ENCODE results near the gene RWDD1. TPM values are rescaled to one million over a fixed set of nuclear protein-coding genes. Genes with fewer than 3 reads are reported as not detected.
"Not testable (repeated sequence)": the region's sequence is repeated elsewhere in the genome, so short reads cannot be mapped to it uniquely, and the experiment has no call there.

The RWDD1 gene
- total RNA-seq, 1 donor: 16.2 TPM

- not testable (repeated sequence) for DNase-seq (ENCODE audit: low read depth in 2 of 3, low spot score in 2 of 3)
Measured at GRCh38 chr6:116603916-116604315, 32.6 kb downstream of the RWDD1 start.

- not testable (repeated sequence) for DNase-seq (ENCODE audit: low read depth in 2 of 3, low spot score in 2 of 3)
Measured at GRCh38 chr6:116604868-116605267, 33.6 kb downstream of the RWDD1 start.

DNA sequence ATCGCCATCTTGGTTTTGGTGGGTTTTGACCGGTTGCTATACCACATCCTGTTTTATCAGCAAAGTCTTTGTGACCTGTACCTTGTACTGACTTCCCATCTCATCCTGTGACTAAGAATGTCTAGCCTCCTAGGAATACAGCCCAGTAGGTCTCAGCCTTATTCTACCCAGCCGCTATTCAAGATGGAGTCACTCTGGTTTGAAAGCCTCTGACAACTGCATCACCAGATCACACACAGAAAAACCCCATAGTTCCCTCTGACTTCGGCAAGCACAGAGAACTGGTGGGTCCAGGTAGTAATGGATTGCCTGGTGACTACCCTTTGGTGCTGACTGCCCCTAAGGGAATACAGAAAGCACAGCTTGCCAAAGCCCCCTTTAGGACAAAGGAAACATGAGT, 34.6 kb downstream of the RWDD1 start:
- no peak for DNase-seq (ENCODE audit: low read depth in 2 of 3, low spot score in 2 of 3)

DNA sequence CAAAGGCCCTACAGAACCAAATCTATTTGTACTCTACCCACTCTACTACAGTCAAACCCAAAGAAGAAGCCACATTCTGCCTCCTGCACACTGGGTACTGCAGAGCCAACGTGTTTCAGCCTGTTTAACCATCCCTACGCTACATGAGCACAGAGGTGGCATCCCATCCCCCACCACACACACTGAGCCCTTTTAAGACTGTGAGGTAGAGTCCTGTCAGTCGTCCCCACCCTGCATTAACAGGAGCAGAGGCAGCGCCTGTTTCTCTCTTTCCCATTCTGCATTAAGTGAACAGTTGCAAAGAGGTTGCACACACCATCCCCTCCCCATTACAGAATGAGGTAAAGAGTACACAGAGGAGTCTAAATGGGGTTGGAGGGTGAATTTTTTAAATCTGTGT, 39.8 kb downstream of the RWDD1 start:
- no peak for DNase-seq (ENCODE audit: low read depth in 2 of 3, low spot score in 2 of 3)

GRCh38 chr6:116615937-116616736, 44.8 kb downstream of the RWDD1 start, which contains the start of gene RSPH4A:
RSPH4A (plus strand) TSS chr6:116616479; CDS start chr6:116616624, 145 bp downstream.
- peak; percentile 17 to 97 (median 90) for DNase-seq (ENCODE audit: low read depth in 2 of 3, low spot score in 2 of 3)

- no peak for DNase-seq (ENCODE audit: low read depth in 2 of 3, low spot score in 2 of 3)
Measured at GRCh38 chr6:116616737-116617053, 45.4 kb downstream of the RWDD1 start.

DNA sequence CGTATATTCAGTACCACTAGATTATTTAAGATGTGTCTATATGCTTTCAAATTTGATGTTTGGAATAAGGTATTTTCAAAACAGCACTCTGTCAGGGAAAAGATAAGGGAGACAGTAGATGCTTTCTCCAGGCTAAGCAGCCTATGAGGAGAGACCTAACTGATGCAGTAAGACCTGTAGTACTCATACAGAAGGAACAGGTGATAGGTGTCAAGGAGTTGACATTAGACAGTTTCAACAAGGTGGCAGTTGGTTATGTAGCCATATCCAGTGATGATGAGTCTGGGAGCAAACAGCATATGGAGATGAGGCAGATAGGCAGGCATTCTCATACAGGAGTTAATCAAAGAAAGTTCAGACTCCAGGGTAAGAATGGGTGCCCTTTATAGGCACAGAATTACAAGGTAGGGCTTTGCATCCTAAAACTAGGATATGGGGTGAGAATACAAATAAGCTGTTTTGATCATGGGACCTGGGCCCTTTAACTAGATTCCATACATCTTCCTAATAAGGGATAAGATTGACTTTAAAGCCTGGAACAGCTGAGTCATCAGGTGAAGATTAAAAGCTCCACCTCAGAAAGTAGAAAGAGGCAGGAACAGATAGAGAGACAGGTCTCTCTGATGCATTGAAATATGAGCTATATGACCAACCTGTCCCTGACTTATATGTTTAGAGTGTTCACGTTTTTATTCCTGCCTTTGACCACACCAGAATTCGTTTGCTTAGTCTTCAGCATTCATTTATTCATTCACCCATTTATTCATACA, 52.9 kb downstream of the RWDD1 start:
- DNase-seq (ENCODE audit: low read depth in 2 of 3, low spot score in 2 of 3): no peak

- DNase-seq (ENCODE audit: low read depth in 2 of 3, low spot score in 2 of 3): no peak
Measured at GRCh38 chr6:116625872-116626271, 54.6 kb downstream of the RWDD1 start.

GRCh38 chr6:116629563-116629981, 58.3 kb downstream of the RWDD1 start:
- no peak for DNase-seq (ENCODE audit: low read depth in 2 of 3, low spot score in 2 of 3)

- peak in 2 of 3 donors; percentile 81 to 91 for DNase-seq (ENCODE audit: low read depth in 2 of 3, low spot score in 2 of 3)
Measured at GRCh38 chr6:116631379-116631990, 60.2 kb downstream of the RWDD1 start.

- peak in 1 of 3 donors; percentile 34 for DNase-seq (ENCODE audit: low read depth in 2 of 3, low spot score in 2 of 3)
Measured at GRCh38 chr6:116633685-116634084, 62.4 kb downstream of the RWDD1 start.

Other genes starting within 250 kb of the RWDD1 start
- gene DSE, start 200.6 kb upstream of the RWDD1 start, total RNA-seq: 35.8 TPM
- gene CALHM6, start 110.1 kb upstream of the RWDD1 start, total RNA-seq: 77.8 TPM
- under 0.01 TPM for gene CALHM5, start 59.9 kb upstream of the RWDD1 start, total RNA-seq
- gene TRAPPC3L, start 25.8 kb upstream of the RWDD1 start, total RNA-seq: not detected
- not detected for gene CALHM4, start 17.8 kb upstream of the RWDD1 start, total RNA-seq
- 1.3 TPM for gene RSPH4A, start 45.0 kb downstream of the RWDD1 start, total RNA-seq
- gene ZUP1, start 97.3 kb downstream of the RWDD1 start, total RNA-seq: 4.6 TPM
- gene KPNA5, start 109.7 kb downstream of the RWDD1 start, total RNA-seq: 6.2 TPM
- gene FAM162B, start 194.2 kb downstream of the RWDD1 start, total RNA-seq: not detected

Data from hematopoietic multipotent progenitor cell (in vitro differentiated cells).